Measurements from ENCODE around the gene GUCA2B.

Gene GUCA2B

GRCh38 chr1:42181687-42182086 lies 28.5 kb downstream of the GUCA2B start:
- FAIRE-seq (no peak), DNase-seq (ENCODE audit: extremely low spot score, insufficient read length, low read depth) (no peak)

DNA sequence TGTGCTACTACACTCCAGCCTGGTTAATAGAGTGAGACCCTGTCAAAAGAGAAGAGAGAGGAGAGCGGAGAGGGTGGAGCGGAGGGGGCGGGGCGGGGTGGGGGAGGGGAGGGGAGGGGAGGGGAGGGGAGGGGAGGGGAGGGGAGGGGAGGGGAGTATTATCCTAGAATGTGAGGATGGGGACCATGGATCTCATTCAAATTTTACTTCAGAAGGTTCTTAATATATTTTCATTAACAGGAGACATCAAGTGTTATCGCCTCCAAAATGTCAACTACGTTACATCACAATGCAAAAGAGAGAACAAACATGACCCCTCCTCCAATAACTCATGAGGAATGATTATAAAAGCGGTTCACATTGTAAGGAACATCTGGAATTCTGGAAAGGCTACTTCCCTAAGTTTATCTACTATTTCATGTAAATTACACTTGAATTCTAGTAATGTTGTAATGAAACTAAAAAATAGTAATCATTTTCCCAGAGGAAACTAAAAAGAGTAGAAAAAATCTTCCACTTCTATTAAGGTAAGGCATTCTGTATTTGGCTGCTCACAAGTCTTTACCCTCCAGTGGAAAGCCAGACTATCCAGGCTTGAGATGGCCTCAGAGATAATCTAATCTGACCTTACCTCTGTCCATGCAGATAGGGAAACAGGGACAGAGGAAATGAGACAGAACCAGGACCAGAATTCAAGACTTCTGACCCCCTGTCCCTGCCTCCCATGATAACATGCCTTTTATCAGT lies 30.2 kb downstream of the GUCA2B start:
- DNase-seq (ENCODE audit: extremely low spot score, insufficient read length, low read depth) (no peak), FAIRE-seq (no peak)

DNA sequence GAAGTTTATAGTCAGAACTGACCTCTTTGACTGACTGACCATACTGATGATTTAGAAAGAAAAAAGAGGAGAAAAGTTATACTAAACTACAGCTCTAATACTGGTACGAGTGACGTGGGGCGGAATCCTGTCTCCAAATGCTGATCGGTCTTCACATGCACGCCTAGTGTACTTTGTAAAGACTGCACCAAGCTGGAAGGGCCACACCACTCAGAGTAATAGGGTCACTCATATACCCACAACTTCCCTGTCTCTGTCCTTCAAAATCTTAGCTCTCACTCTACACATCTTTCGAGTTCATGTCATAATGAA lies 30.7 kb downstream of the GUCA2B start:
- DNase-seq (ENCODE audit: extremely low spot score, insufficient read length, low read depth), result no peak
- no peak for FAIRE-seq

GRCh38 chr1:42184616-42185015 lies 31.4 kb downstream of the GUCA2B start:
- DNase-seq (ENCODE audit: extremely low spot score, insufficient read length, low read depth) (no peak), FAIRE-seq (no peak)

DNA sequence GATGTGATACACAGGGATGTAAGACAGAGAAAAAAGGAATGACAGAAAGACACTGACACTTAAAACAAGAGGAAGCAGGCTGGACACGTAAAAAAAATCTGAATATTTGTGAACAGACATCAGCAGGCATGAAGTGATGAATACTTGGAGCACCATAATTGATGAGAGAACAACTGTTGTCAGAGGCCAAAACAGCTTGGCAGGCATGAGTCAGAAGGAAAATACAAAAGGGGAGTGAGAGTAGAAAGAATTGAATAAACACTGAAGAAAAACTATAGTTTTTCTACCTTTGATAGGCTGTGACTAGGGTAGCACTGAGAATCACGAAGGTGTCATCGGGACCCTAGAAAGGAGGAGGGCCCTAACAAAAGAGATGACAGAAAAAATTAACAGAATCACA lies 32.9 kb downstream of the GUCA2B start:
- DNase-seq (ENCODE audit: extremely low spot score, insufficient read length, low read depth), result no peak

GRCh38 chr1:42189931-42190853 lies 37.0 kb downstream of the GUCA2B start:
- DNase-seq (ENCODE audit: extremely low spot score, insufficient read length, low read depth), result no peak
- FAIRE-seq, result no peak

More for the DNA sequence above, 32.9 kb downstream of the GUCA2B start:
- no peak for FAIRE-seq

- DNase-seq (ENCODE audit: extremely low spot score, insufficient read length, low read depth) (no peak), FAIRE-seq (no peak)
Observed at GRCh38 chr1:42191319-42191718, 38.1 kb downstream of the GUCA2B start.

- FAIRE-seq (no peak), DNase-seq (ENCODE audit: extremely low spot score, insufficient read length, low read depth) (no peak)
Observed at GRCh38 chr1:42192106-42192505, 38.9 kb downstream of the GUCA2B start.

DNA sequence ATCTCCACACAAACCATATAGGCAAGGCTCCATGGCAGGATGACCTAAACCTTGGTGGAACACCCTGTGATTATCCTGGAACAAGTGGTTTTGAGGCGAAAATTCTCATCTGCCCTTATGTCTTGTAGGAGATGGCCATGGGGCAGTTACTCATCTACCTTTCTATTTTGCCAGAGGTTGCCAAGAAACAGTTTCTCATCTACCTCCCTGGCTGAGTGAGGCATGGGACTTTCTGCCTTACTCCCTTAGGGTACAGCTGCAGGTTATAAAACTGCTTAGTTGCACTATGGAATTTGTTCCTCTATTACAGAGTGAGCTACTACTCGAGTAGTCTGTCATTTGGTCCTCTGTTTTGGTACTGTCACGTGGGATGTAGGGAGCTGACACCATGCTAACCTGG lies 42.6 kb downstream of the GUCA2B start:
- DNase-seq (ENCODE audit: extremely low spot score, insufficient read length, low read depth) (no peak), FAIRE-seq (no peak)

DNA sequence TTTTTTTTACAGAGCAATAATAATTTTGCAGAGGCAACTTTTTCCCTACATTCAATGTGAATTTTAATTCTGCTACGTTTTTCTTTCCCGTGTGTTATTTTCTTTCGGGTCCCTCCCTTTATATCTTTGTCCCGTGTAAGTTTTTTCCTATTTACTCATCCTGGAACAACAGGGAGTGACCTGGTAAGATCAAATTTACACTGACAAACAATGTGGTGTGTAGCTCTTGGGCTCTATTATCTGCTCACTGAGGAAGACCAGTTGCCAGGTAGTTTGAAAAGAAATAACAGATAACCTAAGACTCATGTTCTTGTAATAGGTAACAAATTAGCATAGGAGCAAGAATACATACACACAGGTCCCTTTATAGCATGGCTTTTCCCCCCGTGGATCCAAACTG lies 45.0 kb downstream of the GUCA2B start:
- no peak for FAIRE-seq
- no peak for DNase-seq (ENCODE audit: extremely low spot score, insufficient read length, low read depth)

GRCh38 chr1:42201986-42202385 lies 48.8 kb downstream of the GUCA2B start:
- no peak for FAIRE-seq
- DNase-seq (ENCODE audit: extremely low spot score, insufficient read length, low read depth), result no peak

Measured in GM18507 (cell line).